ENCODE measurements around the gene PURA. TPM values are rescaled to one million over a fixed set of nuclear protein-coding genes. Genes with fewer than 3 reads are reported as not detected.

PURA gene
- total RNA-seq, 1 donor from 2014 or later: 7.7 TPM

DNA sequence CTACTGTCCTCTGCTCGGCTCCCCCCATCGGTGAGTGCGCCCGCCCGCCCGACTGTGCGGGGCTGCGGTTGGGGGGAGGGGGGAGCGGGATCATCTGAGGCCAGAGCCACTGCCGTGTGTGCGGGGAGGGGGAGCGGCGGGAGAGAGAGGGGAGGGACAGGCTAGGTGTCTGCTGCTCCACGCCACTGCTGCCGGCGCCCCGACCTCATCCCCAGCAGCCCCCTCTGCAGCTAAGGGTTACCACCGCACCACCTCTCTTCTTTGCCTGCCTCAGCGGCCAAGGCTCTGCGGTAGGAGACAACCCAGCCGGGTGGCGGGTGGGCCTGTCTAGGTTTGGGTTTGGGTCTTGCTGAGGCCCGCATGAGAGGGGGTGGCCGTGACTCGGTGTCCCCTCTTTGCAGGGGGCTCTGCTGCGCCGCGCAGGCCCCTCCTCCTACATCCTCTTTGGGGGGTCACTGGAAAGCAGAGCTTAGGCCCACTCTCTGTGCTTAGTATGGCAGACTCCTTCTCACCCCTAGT lies 670 bp upstream of the PURA start:
- peak overlapping the region; percentile 80 for H3K4me3 ChIP-seq (ENCODE audit: low read depth, low read length)
- no peak for DNase-seq (ENCODE audit: low read depth)
- TF ChIP-seq, protein P1, sequence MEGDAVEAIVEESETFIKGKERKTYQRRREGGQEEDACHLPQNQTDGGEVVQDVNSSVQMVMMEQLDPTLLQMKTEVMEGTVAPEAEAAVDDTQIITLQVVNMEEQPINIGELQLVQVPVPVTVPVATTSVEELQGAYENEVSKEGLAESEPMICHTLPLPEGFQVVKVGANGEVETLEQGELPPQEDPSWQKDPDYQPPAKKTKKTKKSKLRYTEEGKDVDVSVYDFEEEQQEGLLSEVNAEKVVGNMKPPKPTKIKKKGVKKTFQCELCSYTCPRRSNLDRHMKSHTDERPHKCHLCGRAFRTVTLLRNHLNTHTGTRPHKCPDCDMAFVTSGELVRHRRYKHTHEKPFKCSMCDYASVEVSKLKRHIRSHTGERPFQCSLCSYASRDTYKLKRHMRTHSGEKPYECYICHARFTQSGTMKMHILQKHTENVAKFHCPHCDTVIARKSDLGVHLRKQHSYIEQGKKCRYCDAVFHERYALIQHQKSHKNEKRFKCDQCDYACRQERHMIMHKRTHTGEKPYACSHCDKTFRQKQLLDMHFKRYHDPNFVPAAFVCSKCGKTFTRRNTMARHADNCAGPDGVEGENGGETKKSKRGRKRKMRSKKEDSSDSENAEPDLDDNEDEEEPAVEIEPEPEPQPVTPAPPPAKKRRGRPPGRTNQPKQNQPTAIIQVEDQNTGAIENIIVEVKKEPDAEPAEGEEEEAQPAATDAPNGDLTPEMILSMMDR (conservative IDR thresholded peaks at IDR 0.05; ENCODE audit: low read depth, low read length): peak; percentile 5

DNA sequence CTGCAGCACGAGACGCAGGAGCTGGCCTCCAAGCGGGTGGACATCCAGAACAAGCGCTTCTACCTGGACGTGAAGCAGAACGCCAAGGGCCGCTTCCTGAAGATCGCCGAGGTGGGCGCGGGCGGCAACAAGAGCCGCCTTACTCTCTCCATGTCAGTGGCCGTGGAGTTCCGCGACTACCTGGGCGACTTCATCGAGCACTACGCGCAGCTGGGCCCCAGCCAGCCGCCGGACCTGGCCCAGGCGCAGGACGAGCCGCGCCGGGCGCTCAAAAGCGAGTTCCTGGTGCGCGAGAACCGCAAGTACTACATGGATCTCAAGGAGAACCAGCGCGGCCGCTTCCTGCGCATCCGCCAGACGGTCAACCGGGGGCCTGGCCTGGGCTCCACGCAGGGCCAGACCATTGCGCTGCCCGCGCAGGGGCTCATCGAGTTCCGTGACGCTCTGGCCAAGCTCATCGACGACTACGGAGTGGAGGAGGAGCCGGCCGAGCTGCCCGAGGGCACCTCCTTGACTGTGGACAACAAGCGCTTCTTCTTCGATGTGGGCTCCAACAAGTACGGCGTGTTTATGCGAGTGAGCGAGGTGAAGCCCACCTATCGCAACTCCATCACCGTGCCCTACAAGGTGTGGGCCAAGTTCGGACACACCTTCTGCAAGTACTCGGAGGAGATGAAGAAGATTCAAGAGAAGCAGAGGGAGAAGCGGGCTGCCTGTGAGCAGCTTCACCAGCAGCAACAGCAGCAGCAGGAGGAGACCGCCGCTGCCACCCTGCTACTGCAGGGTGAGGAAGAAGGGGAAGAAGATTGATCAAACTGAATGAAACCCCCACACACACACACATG lies 654 bp downstream of the PURA start:
- H3K4me3 ChIP-seq (ENCODE audit: low read depth, low read length): peak overlapping the region; percentile 80
- no peak for DNase-seq (ENCODE audit: low read depth)
- TF ChIP-seq, protein P1 (conservative IDR thresholded peaks at IDR 0.05; ENCODE audit: low read depth, low read length): no peak

DNA sequence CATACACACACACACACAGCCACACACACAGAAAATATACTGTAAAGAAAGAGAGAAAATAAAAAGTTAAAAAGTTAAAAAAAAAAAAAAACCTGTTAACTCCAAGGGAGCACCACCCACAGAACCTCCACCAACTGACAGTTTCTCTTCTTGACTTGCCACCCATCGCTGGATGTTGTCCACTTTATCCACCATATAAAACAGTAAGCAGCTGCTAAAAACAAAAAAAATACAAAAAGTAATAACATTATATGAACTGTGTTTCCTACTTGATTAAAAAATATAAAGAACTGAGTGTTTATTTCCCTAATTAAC lies 1.2 kb downstream of the PURA start:
- TF ChIP-seq, protein P1 (conservative IDR thresholded peaks at IDR 0.05; ENCODE audit: low read depth, low read length): no peak
- DNase-seq (ENCODE audit: low read depth): no peak

DNA sequence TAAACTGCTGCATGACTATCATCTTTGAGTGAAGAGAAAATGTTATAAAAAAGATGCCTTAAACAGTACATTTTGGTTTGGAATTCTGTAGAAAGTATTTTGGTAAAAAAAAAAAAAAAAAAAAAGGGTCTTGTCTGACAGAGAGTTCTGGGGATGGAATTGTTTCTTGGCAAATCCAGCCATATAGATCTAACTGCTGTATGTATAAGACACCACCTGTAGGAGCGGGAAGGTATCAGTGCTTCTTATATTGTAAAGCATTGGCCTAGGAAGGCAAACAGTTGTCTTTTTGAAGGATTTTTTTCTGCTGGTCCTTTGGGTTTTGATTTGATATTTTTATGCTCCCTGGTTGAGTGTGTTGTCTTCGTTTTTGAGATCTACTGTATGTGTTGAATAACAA lies 2.8 kb downstream of the PURA start:
- H3K4me3 ChIP-seq (ENCODE audit: low read depth, low read length): no peak overlapping the region
- TF ChIP-seq, protein P1 (conservative IDR thresholded peaks at IDR 0.05; ENCODE audit: low read depth, low read length): no peak
- no peak for DNase-seq (ENCODE audit: low read depth)

More for the DNA sequence above, 1.2 kb downstream of the PURA start:
- peak overlapping the region; percentile 80 for H3K4me3 ChIP-seq (ENCODE audit: low read depth, low read length)

DNA sequence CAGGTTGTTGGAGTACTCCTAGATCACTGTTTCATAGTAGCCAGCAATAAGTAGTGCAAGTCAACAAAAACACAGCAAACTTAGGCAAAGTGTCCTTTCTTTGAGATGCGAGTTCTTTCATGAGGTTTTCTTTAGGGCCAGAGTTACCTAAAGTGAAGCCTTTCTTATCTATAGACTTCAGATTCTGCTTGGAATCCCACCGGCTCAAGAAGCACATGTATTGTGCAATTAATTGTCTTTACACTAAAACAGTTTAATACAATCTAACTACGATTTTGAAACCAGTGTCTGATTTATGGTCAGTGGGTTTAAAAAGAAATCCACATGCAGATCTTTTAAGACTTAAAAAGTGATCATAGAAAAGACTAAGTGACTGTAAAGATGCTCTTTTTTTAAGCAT lies 3.6 kb downstream of the PURA start:
- no peak for DNase-seq (ENCODE audit: low read depth)
- no peak overlapping the region for H3K4me3 ChIP-seq (ENCODE audit: low read depth, low read length)
- TF ChIP-seq, protein P1 (conservative IDR thresholded peaks at IDR 0.05; ENCODE audit: low read depth, low read length): no peak

DNA sequence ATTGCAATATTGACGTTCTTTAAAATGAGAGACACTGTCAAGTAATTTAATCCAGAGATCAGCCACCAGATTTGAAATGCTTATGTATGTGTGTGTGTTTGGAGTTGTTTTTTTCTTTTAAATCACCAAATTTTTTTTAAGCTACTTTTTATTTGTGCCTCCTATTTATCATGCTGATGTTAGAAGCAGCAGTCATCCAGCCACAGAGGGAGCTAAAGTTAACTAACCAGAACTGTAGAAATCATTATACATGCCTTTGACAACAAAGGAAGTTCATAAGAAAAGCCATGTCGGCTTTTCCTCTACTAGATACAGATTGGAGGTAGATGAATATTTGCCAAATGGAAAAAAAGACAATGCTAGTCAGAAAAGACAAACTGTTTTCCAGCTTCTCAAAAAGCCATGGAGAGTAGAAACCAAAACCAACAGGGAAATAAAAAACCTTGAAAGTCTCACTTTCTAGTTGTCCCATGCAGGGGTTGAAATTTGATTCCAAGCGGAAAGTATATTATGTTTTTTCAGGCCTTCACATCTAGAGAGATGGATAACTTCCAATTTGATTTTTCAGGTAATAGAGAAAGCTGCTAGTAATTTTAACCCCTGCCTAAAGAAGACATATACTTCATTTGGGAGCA lies 4.5 kb downstream of the PURA start:
- no peak for DNase-seq (ENCODE audit: low read depth)
- TF ChIP-seq, protein P1 (conservative IDR thresholded peaks at IDR 0.05; ENCODE audit: low read depth, low read length): peak; percentile 23
- no peak overlapping the region for H3K4me3 ChIP-seq (ENCODE audit: low read depth, low read length)

Data from epithelial cell of proximal tubule (primary cell).